GM23338 (cell line): ENCODE data around the gene MFAP3L. TPM values are rescaled to one million over a fixed set of nuclear protein-coding genes. Genes with fewer than 3 reads are reported as not detected.

Experiments used
- ATAC-seq: fragments of 200-7000 bp; cut with Tn5 transposase; 3 replicates; pipeline ENCODE4 v1.9.1; 2020
- DNase-seq: peaks from one replicate; pipeline ENCODE4 v3.0.0-alpha.2; 2015; ENCODE audit warnings: low spot score
- H2AFZ ChIP-seq: fragments of 200-600 bp; sonication (generic); 2 replicates; pipeline ENCODE4 v1.8.0; 2016; ENCODE audit warnings: antibody characterized with exemption, mild to moderate bottlenecking, moderate library complexity
- H3F3A ChIP-seq: fragments of 200-600 bp; sonication (generic); replicated peaks from 2 replicates; pipeline ENCODE4 v1.8.0; 2017; ENCODE audit warnings: antibody characterized with exemption, mixed run types, low read depth
- H3K27ac ChIP-seq: fragments of 200-600 bp; sonication (generic); 2 replicates; pipeline ENCODE4 v1.6.1; 2016; ENCODE audit warnings: low read depth
- H3K27me3 ChIP-seq: fragments of 200-600 bp; sonication (generic); 2 replicates; pipeline ENCODE4 v1.8.0; 2016; ENCODE audit warnings: mild to moderate bottlenecking, mixed run types, moderate library complexity; ENCODE audit not compliant: insufficient read depth
- H3K36me3 ChIP-seq: fragments of 200-600 bp; sonication (generic); 2 replicates; pipeline ENCODE4 v1.8.0; 2016; ENCODE audit warnings: mild to moderate bottlenecking; ENCODE audit not compliant: insufficient read depth
- H3K4me1 ChIP-seq: fragments of 200-600 bp; sonication (generic); 2 replicates; pipeline ENCODE4 v1.8.0; 2016; ENCODE audit warnings: mild to moderate bottlenecking, moderate library complexity; ENCODE audit not compliant: insufficient read depth
- H3K4me2 ChIP-seq: fragments of 200-600 bp; sonication (generic); 2 replicates; pipeline ENCODE4 v1.7.1; 2017; ENCODE audit warnings: mixed run types
- H3K4me3 ChIP-seq: fragments of 200-600 bp; sonication (generic); 2 replicates; pipeline ENCODE4 v1.6.1; 2016; ENCODE audit warnings: mixed run types
- H3K79me2 ChIP-seq: fragments of 200-600 bp; sonication (generic); replicated peaks from 2 replicates; pipeline ENCODE4 v1.8.0; 2017; ENCODE audit warnings: mild to moderate bottlenecking; ENCODE audit not compliant: insufficient read depth
- H3K9me2 ChIP-seq: fragments of 200-600 bp; sonication (generic); 2 replicates; pipeline ENCODE4 v1.8.0; 2017; ENCODE audit not compliant: insufficient read depth
- H4K20me1 ChIP-seq: fragments of 200-600 bp; sonication (generic); replicated peaks from 2 replicates; pipeline ENCODE4 v1.8.0; 2017; ENCODE audit warnings: mild to moderate bottlenecking; ENCODE audit not compliant: insufficient read depth
- H3K27ac Mint-ChIP-seq: 2 replicates; pipeline ENCODE4 v1.8.0; 2020; ENCODE audit warnings: inconsistent platforms, mild to moderate bottlenecking, moderate library complexity, mixed read lengths
- H3K27me3 Mint-ChIP-seq: 3 replicates; pipeline ENCODE4 v1.8.0; 2022; ENCODE audit warnings: low read depth, mild to moderate bottlenecking, moderate library complexity, mixed read lengths, inconsistent platforms; ENCODE audit not compliant: insufficient read depth, poor library complexity
- H3K36me3 Mint-ChIP-seq: 3 replicates; pipeline ENCODE4 v1.8.0; 2021; ENCODE audit warnings: low read depth, mild to moderate bottlenecking, inconsistent platforms, moderate library complexity, mixed read lengths
- H3K4me1 Mint-ChIP-seq: 3 replicates; pipeline ENCODE4 v1.8.0; 2020; ENCODE audit warnings: mild to moderate bottlenecking, inconsistent platforms, mixed read lengths
- H3K4me3 Mint-ChIP-seq: 3 replicates; pipeline ENCODE4 v1.8.0; 2021; ENCODE audit warnings: moderate library complexity, mild to moderate bottlenecking, inconsistent platforms, mixed read lengths
- H3K9me3 Mint-ChIP-seq: 3 replicates; pipeline ENCODE4 v1.8.0; 2020; ENCODE audit warnings: moderate library complexity, mild to moderate bottlenecking, inconsistent platforms, mixed read lengths
- CREB1 ChIP-seq: fragments of 250-450 bp; sonication (Bioruptor Pico); IDR thresholded peaks from 2 replicates; pipeline ENCODE4 v1.5.0; 2020; ENCODE audit warnings: low read depth, mild to moderate bottlenecking, moderate library complexity
- EZH2 ChIP-seq: fragments of 200-600 bp; sonication (generic); IDR thresholded peaks from one replicate; pipeline ENCODE4 v1.8.0; 2017; ENCODE audit warnings: antibody characterized with exemption, mild to moderate bottlenecking, low read depth; ENCODE audit not compliant: unreplicated experiment
- EZH2phosphoT487 ChIP-seq: fragments of 200-600 bp; sonication (generic); IDR thresholded peaks from one replicate; pipeline ENCODE4 v1.8.1; 2018; ENCODE audit warnings: antibody characterized with exemption; ENCODE audit not compliant: unreplicated experiment
- JUNB ChIP-seq: IDR thresholded peaks from one replicate; pipeline ENCODE4 v1.6.1; 2016; ENCODE audit warnings: antibody characterized with exemption; ENCODE audit not compliant: unreplicated experiment
- NANOG ChIP-seq: IDR thresholded peaks from 2 replicates; pipeline ENCODE4 v1.6.1; 2016; ENCODE audit warnings: antibody characterized with exemption, borderline replicate concordance
- POLR2AphosphoS5 ChIP-seq: IDR thresholded peaks from 2 replicates; pipeline ENCODE4 v1.6.1; 2016; ENCODE audit warnings: antibody characterized with exemption, low read depth
- STAT1 ChIP-seq: IDR thresholded peaks from one replicate; pipeline ENCODE4 v1.6.1; 2016; ENCODE audit warnings: antibody characterized with exemption; ENCODE audit not compliant: unreplicated experiment
- ZNF114 ChIP-seq: fragments of 250-450 bp; sonication (Bioruptor Pico); IDR thresholded peaks from 2 replicates; pipeline ENCODE4 v1.5.0; 2020; ENCODE audit warnings: mild to moderate bottlenecking, moderate library complexity
- ZNF331 ChIP-seq: fragments of 250-450 bp; sonication (Bioruptor Pico); IDR thresholded peaks from 2 replicates; pipeline ENCODE4 v1.5.0; 2020; ENCODE audit warnings: low read depth, mild to moderate bottlenecking, moderate library complexity
- polyA plus RNA-seq: library from polyadenylated mRNA; unstranded; fragments of >200 nt; fragmentation: Nextera tagmentation; extraction: Ambion mirVana; gene quantifications from 2 replicates; pipeline ENCODE4 v1.2.1, GENCODE V29; 2016
- total RNA-seq: library from RNA; depleted of rRNA; stranded (reverse); fragments of >200 nt; shearing (Covaris generic); gene quantifications from 2 replicates; pipeline ENCODE4 v1.2.3, GENCODE V29; 2014
- TF ChIP-seq, protein P1 (sequence below): fragments of 250-450 bp; sonication (Bioruptor Pico); IDR thresholded peaks from 2 replicates; pipeline ENCODE4 v1.5.0; 2020; ENCODE audit warnings: mild to moderate bottlenecking, moderate library complexity
- TF ChIP-seq, protein P2 (sequence below): IDR thresholded peaks from 2 replicates; pipeline ENCODE4 v1.6.1; 2016; ENCODE audit warnings: antibody characterized with exemption
- TF ChIP-seq, protein P3 (sequence below), 2 experiments: fragments of 200-600 bp in 1 of 2; sonication (generic) in 1 of 2; conservative IDR thresholded peaks; 2 replicates each; pipeline versions ENCODE4 v1.5.1 to v1.6.1; 2016 to 2017; ENCODE audit warnings: antibody characterized with exemption in 2 of 2, low read depth in 2 of 2, mild to moderate bottlenecking in 2 of 2, moderate library complexity in 1 of 2
- TF ChIP-seq, protein P4 (sequence below): IDR thresholded peaks from one replicate; pipeline ENCODE4 v1.6.1; 2018; ENCODE audit warnings: antibody characterized with exemption; ENCODE audit not compliant: unreplicated experiment

Gene MFAP3L
- total and polyA plus RNA-seq, 2 experiments from 2014 or later: 3.4 to 7.9 TPM

DNA sequence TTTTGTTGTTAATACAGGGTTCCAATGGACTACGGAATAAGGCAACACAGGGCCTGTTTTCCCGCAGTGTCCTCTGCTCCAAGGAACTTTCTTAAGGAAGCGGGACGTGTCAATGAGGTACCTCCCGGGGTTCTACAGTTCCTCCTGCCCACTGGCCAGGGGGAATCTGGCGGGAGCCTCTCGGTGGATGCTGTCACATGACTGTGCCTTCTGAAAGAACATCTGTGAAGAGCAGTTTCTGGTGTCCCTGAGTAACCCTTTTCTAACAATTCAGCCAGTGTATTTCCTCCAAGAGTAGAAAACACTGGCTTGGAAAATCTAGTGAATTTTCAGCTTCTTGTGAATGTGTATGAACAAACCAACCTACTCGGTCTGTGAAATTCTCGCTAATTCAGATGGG is 32.7 kb downstream of the MFAP3L start:
- no peak overlapping the region for H3K4me2 ChIP-seq
- no peaks in the 10 kb centered on the region for H3K27me3 ChIP-seq
- H3K4me1 Mint-ChIP-seq: peaks cover 14% of the 10 kb centered on the region
- H3K9me2 ChIP-seq: peaks cover 2% of the 10 kb centered on the region
- no peak for ATAC-seq
- no peaks in the 10 kb centered on the region for H3K9me3 Mint-ChIP-seq
- H3K36me3 Mint-ChIP-seq: peaks cover 9% of the 10 kb centered on the region; the same call in 2 of the 3 replicates
- no peak overlapping the region for H3K27ac ChIP-seq
- H2AFZ ChIP-seq: no peak overlapping the region
- peaks cover 2% of the 10 kb centered on the region for H3K27me3 Mint-ChIP-seq
- no peaks in the 10 kb centered on the region for H3K79me2 ChIP-seq
- H3K27ac Mint-ChIP-seq: no peak overlapping the region
- H4K20me1 ChIP-seq: no peaks in the 10 kb centered on the region
- no peak overlapping the region for H3K4me3 Mint-ChIP-seq
- no peak for TF ChIP-seq JUNB
- TF ChIP-seq, protein P1, sequence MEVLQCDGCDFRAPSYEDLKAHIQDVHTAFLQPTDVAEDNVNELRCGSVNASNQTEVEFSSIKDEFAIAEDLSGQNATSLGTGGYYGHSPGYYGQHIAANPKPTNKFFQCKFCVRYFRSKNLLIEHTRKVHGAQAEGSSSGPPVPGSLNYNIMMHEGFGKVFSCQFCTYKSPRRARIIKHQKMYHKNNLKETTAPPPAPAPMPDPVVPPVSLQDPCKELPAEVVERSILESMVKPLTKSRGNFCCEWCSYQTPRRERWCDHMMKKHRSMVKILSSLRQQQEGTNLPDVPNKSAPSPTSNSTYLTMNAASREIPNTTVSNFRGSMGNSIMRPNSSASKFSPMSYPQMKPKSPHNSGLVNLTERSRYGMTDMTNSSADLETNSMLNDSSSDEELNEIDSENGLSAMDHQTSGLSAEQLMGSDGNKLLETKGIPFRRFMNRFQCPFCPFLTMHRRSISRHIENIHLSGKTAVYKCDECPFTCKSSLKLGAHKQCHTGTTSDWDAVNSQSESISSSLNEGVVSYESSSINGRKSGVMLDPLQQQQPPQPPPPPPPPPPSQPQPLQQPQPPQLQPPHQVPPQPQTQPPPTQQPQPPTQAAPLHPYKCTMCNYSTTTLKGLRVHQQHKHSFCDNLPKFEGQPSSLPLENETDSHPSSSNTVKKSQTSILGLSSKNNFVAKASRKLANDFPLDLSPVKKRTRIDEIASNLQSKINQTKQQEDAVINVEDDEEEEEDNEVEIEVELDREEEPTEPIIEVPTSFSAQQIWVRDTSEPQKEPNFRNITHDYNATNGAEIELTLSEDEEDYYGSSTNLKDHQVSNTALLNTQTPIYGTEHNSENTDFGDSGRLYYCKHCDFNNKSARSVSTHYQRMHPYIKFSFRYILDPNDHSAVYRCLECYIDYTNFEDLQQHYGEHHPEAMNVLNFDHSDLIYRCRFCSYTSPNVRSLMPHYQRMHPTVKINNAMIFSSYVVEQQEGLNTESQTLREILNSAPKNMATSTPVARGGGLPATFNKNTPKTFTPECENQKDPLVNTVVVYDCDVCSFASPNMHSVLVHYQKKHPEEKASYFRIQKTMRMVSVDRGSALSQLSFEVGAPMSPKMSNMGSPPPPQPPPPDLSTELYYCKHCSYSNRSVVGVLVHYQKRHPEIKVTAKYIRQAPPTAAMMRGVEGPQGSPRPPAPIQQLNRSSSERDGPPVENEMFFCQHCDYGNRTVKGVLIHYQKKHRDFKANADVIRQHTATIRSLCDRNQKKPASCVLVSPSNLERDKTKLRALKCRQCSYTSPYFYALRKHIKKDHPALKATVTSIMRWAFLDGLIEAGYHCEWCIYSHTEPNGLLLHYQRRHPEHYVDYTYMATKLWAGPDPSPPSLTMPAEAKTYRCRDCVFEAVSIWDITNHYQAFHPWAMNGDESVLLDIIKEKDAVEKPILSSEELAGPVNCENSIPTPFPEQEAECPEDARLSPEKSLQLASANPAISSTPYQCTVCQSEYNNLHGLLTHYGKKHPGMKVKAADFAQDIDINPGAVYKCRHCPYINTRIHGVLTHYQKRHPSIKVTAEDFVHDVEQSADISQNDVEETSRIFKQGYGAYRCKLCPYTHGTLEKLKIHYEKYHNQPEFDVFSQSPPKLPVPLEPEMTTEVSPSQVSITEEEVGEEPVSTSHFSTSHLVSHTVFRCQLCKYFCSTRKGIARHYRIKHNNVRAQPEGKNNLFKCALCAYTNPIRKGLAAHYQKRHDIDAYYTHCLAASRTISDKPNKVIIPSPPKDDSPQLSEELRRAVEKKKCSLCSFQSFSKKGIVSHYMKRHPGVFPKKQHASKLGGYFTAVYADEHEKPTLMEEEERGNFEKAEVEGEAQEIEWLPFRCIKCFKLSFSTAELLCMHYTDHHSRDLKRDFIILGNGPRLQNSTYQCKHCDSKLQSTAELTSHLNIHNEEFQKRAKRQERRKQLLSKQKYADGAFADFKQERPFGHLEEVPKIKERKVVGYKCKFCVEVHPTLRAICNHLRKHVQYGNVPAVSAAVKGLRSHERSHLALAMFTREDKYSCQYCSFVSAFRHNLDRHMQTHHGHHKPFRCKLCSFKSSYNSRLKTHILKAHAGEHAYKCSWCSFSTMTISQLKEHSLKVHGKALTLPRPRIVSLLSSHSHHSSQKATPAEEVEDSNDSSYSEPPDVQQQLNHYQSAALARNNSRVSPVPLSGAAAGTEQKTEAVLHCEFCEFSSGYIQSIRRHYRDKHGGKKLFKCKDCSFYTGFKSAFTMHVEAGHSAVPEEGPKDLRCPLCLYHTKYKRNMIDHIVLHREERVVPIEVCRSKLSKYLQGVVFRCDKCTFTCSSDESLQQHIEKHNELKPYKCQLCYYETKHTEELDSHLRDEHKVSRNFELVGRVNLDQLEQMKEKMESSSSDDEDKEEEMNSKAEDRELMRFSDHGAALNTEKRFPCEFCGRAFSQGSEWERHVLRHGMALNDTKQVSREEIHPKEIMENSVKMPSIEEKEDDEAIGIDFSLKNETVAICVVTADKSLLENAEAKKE (CRISPR knock-in tag): no peak
- TF ChIP-seq POLR2AphosphoS5: no peak
- TF ChIP-seq CREB1: no peak
- no peak for TF ChIP-seq ZNF114 (CRISPR knock-in tag)
- TF ChIP-seq, protein P2, sequence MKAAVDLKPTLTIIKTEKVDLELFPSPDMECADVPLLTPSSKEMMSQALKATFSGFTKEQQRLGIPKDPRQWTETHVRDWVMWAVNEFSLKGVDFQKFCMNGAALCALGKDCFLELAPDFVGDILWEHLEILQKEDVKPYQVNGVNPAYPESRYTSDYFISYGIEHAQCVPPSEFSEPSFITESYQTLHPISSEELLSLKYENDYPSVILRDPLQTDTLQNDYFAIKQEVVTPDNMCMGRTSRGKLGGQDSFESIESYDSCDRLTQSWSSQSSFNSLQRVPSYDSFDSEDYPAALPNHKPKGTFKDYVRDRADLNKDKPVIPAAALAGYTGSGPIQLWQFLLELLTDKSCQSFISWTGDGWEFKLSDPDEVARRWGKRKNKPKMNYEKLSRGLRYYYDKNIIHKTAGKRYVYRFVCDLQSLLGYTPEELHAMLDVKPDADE: no peak
- TF ChIP-seq, protein P3, sequence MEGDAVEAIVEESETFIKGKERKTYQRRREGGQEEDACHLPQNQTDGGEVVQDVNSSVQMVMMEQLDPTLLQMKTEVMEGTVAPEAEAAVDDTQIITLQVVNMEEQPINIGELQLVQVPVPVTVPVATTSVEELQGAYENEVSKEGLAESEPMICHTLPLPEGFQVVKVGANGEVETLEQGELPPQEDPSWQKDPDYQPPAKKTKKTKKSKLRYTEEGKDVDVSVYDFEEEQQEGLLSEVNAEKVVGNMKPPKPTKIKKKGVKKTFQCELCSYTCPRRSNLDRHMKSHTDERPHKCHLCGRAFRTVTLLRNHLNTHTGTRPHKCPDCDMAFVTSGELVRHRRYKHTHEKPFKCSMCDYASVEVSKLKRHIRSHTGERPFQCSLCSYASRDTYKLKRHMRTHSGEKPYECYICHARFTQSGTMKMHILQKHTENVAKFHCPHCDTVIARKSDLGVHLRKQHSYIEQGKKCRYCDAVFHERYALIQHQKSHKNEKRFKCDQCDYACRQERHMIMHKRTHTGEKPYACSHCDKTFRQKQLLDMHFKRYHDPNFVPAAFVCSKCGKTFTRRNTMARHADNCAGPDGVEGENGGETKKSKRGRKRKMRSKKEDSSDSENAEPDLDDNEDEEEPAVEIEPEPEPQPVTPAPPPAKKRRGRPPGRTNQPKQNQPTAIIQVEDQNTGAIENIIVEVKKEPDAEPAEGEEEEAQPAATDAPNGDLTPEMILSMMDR (conservative IDR thresholded peaks at IDR 0.05; ENCODE audit: low read depth in 2 of 2): no peak
- TF ChIP-seq ZNF331 (CRISPR knock-in tag): no peak
- TF ChIP-seq EZH2: no peak
- TF ChIP-seq NANOG: no peak
- TF ChIP-seq EZH2phosphoT487: no peak
- TF ChIP-seq STAT1: no peak
- TF ChIP-seq, protein P4, sequence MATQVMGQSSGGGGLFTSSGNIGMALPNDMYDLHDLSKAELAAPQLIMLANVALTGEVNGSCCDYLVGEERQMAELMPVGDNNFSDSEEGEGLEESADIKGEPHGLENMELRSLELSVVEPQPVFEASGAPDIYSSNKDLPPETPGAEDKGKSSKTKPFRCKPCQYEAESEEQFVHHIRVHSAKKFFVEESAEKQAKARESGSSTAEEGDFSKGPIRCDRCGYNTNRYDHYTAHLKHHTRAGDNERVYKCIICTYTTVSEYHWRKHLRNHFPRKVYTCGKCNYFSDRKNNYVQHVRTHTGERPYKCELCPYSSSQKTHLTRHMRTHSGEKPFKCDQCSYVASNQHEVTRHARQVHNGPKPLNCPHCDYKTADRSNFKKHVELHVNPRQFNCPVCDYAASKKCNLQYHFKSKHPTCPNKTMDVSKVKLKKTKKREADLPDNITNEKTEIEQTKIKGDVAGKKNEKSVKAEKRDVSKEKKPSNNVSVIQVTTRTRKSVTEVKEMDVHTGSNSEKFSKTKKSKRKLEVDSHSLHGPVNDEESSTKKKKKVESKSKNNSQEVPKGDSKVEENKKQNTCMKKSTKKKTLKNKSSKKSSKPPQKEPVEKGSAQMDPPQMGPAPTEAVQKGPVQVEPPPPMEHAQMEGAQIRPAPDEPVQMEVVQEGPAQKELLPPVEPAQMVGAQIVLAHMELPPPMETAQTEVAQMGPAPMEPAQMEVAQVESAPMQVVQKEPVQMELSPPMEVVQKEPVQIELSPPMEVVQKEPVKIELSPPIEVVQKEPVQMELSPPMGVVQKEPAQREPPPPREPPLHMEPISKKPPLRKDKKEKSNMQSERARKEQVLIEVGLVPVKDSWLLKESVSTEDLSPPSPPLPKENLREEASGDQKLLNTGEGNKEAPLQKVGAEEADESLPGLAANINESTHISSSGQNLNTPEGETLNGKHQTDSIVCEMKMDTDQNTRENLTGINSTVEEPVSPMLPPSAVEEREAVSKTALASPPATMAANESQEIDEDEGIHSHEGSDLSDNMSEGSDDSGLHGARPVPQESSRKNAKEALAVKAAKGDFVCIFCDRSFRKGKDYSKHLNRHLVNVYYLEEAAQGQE: no peak
- H3F3A ChIP-seq: no peaks in the 10 kb centered on the region
- no peak overlapping the region for H3K4me3 ChIP-seq
- no peak for DNase-seq
- no peaks in the 10 kb centered on the region for H3K36me3 ChIP-seq
- H3K4me1 ChIP-seq: peaks cover 12% of the 10 kb centered on the region
